ENCODE data around the gene RAD51B. TPM values are rescaled to one million over a fixed set of nuclear protein-coding genes. Genes with fewer than 3 reads are reported as not detected.

Gene RAD51B
- total and polyA plus RNA-seq, 4 donors, result 2.8 to 39.6 (median 13.3) TPM; not detected in 1

DNA sequence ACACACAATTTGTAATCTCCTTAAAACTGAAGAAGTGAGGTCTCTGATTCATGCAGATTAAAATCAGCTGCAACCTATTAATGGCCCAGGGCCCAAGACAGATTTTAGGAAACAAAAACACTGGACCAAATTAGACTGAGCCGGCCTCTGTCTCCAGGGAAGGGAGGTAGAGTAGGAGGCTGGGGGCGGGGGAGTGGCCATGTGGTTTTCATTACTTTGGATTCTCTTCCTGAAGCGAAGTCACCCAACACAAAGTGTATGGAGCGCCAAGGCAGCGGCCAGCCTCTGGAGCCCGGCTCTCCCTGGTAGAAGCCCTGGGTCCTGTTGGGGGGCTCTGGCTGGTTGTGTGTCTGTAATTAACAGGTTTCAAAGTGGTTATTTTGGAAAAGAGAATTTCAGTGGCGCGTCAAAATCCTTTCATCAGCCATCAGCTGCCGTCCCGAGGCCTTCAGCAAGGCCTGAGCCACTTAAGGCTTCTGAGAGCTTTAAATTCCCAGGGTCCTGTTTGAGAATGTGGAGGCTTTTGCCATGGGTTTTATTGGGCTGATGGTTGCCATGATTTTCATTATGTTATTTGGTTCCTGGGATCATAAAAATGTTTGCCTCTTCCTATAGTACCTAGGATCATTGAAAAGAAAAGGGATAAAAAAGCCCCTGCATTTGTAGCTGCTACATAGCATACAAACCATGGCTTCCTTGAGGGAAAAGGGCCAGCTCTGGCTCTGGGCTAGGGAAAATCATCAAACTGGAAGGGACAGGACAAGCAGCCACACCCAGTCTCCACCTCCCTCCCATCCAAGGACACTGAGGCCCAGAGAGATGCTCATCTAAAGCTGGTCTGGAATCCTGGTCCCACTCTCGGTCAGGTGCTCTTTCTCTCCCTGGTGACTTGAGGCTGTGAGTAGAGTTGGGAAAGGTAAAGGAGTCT lies 690.9 kb downstream of the RAD51B start:
- intact Hi-C loops (cut with DNase I), result loop anchor here in 1 of 2 donors (5.0 kb wide), 1 partner anchor 43 kb away; no protein-coding TSS in a partner anchor
- Histone ChIP-seq H3K27me3 (ENCODE audit: control insufficient read depth in 1 of 2, insufficient read depth in 2 of 2, low read length in 1 of 2) (no peaks in the 10 kb centered on the region), H3K36me3 (ENCODE audit: control insufficient read depth in 1 of 2, insufficient read depth in 2 of 2, low read length in 1 of 2) (no peaks in the 10 kb centered on the region), H3K4me3 (ENCODE audit: low read length in 2 of 2) (no peak overlapping the region), H3K4me1 (ENCODE audit: control insufficient read depth in 1 of 2, insufficient read depth in 2 of 2, low read length in 2 of 2) (peaks cover 0 to 4% of the 10 kb centered on the region in 2 donors), H3K27ac (ENCODE audit: low read depth in 1 of 2, low read length in 2 of 2) (peak overlapping the region; percentile 61 to 62), H3K9me3 (ENCODE audit: control insufficient read depth, low read length) (no peaks in the 10 kb centered on the region)
- peak; percentile 75 for ATAC-seq (ENCODE audit: low FRiP score)
- WGBS, 2 donors, result 23 to 26% methylated on average over 11 of the region's 11 CpGs
- peak; percentile 81 to 87 for DNase-seq

- H3K36me3 ChIP-seq (ENCODE audit: control insufficient read depth in 1 of 2, insufficient read depth in 2 of 2, low read length in 1 of 2), result no peaks in the 10 kb centered on the region
- ATAC-seq (ENCODE audit: low FRiP score) (no peak), DNase-seq (no peak)
- H3K9me3 ChIP-seq (ENCODE audit: control insufficient read depth, low read length), result no peaks in the 10 kb centered on the region
- no peaks in the 10 kb centered on the region for H3K27me3 ChIP-seq (ENCODE audit: control insufficient read depth in 1 of 2, insufficient read depth in 2 of 2, low read length in 1 of 2)
- H3K4me1 ChIP-seq (ENCODE audit: control insufficient read depth in 1 of 2, insufficient read depth in 2 of 2, low read length in 2 of 2), result peaks cover 0 to 4% of the 10 kb centered on the region in 2 donors
- intact Hi-C loops (cut with DNase I), result loop anchor here in 1 of 2 donors (5.0 kb wide), 1 partner anchor 44 kb away; no protein-coding TSS in a partner anchor
- peak overlapping the region in 1 of 2 donors; percentile 55 for H3K27ac ChIP-seq (ENCODE audit: low read depth in 1 of 2, low read length in 2 of 2)
- WGBS, 2 donors, result 32 to 43% methylated on average over 4 of the region's 4 CpGs
- H3K4me3 ChIP-seq (ENCODE audit: low read length in 2 of 2), result no peak overlapping the region
Measured at GRCh38 chr14:68511129-68512047, 691.8 kb downstream of the RAD51B start.

DNA sequence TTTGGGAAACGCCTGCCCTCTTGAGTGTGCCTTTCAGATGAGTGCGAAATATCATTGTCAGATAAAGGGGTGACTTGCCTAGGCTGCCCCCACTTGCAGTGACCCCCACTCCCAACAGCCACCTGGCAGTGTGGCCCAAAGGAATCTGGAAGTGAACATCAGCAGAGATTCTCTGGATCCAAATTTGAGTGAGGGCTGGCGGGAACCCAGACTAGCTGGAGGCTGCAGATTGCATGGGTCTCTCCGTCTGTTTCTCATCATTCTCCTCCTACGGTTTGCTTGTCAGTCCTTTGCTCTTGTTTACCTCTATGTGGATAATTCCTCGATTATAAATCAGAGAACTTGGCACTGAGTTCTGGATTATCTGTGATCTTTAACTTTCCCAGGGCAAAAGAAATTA lies 692.5 kb downstream of the RAD51B start:
- Histone ChIP-seq H3K4me3 (ENCODE audit: low read length in 2 of 2) (no peak overlapping the region), H3K36me3 (ENCODE audit: control insufficient read depth in 1 of 2, insufficient read depth in 2 of 2, low read length in 1 of 2) (no peaks in the 10 kb centered on the region), H3K9me3 (ENCODE audit: control insufficient read depth, low read length) (no peaks in the 10 kb centered on the region), H3K27me3 (ENCODE audit: control insufficient read depth in 1 of 2, insufficient read depth in 2 of 2, low read length in 1 of 2) (no peaks in the 10 kb centered on the region), H3K4me1 (ENCODE audit: control insufficient read depth in 1 of 2, insufficient read depth in 2 of 2, low read length in 2 of 2) (peaks cover 0 to 4% of the 10 kb centered on the region in 2 donors), H3K27ac (ENCODE audit: low read depth in 1 of 2, low read length in 2 of 2) (no peak overlapping the region)
- no peak for DNase-seq
- 57 to 62% methylated on average over 6 of the region's 6 CpGs for WGBS, 2 donors
- intact Hi-C loops (cut with DNase I), result loop anchor here in 1 of 2 donors (5.0 kb wide), 1 partner anchor 45 kb away; no protein-coding TSS in a partner anchor
- ATAC-seq (ENCODE audit: low FRiP score), result no peak

GRCh38 chr14:68513137-68513536 lies 693.6 kb downstream of the RAD51B start:
- H3K4me1 ChIP-seq (ENCODE audit: control insufficient read depth in 1 of 2, insufficient read depth in 2 of 2, low read length in 2 of 2), result peaks cover 0 to 4% of the 10 kb centered on the region in 2 donors
- ATAC-seq (ENCODE audit: low FRiP score) (no peak), DNase-seq (no peak)
- H3K27ac ChIP-seq (ENCODE audit: low read depth in 1 of 2, low read length in 2 of 2), result no peak overlapping the region
- no peaks in the 10 kb centered on the region for H3K27me3 ChIP-seq (ENCODE audit: control insufficient read depth in 1 of 2, insufficient read depth in 2 of 2, low read length in 1 of 2)
- no peak overlapping the region for H3K4me3 ChIP-seq (ENCODE audit: low read length in 2 of 2)
- no peaks in the 10 kb centered on the region for H3K36me3 ChIP-seq (ENCODE audit: control insufficient read depth in 1 of 2, insufficient read depth in 2 of 2, low read length in 1 of 2)
- intact Hi-C loops (cut with DNase I), result loop anchor here in 1 of 2 donors (5.0 kb wide), 1 partner anchor 46 kb away; no protein-coding TSS in a partner anchor
- 83% methylated on average over 2 of the region's 2 CpGs for WGBS, 2 donors
- H3K9me3 ChIP-seq (ENCODE audit: control insufficient read depth, low read length), result no peaks in the 10 kb centered on the region

DNA sequence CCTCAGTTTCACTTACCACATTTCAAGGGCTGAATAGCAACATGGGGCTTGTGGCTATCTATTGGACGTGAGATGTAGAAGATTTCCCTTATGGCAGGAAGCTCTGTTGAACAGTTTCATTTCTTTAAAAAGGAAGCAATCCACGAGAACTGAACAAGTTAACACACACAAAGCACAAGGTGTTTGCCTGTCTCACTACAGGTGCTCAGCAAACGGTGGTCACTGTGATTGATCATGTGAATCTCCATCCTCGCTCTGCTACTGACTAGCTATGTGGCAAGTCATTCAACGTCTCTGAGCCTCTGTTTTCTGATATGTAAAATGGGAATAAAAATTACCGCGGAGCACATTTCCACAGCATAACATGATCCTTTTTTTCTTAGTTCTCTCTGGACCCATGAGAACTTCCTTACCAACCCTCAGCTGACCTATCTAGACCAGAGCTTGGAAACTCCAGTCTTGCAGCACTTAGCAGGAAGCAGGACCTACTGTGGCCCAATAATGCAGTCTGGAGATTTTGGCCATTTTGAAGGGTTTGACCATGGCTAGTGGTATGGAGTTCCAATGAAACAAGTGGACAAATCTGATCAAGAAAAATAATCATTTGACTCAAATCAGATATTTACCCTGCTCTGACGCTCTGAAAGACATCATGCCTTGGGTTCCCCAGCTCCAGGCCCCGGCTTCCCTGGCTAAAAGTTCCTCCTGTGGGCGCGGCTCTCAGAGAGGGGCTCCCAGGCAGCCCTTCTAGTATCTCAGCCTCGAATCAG lies 694.4 kb downstream of the RAD51B start:
- H3K27ac ChIP-seq (ENCODE audit: low read depth in 1 of 2, low read length in 2 of 2), result no peak overlapping the region
- H3K9me3 ChIP-seq (ENCODE audit: control insufficient read depth, low read length), result no peaks in the 10 kb centered on the region
- ATAC-seq (ENCODE audit: low FRiP score) (no peak), DNase-seq (peak in 1 of 2 donors; percentile 62)
- H3K27me3 ChIP-seq (ENCODE audit: control insufficient read depth in 1 of 2, insufficient read depth in 2 of 2, low read length in 1 of 2), result no peaks in the 10 kb centered on the region
- H3K4me1 ChIP-seq (ENCODE audit: control insufficient read depth in 1 of 2, insufficient read depth in 2 of 2, low read length in 2 of 2), result peaks cover 0 to 7% of the 10 kb centered on the region in 2 donors
- H3K4me3 ChIP-seq (ENCODE audit: low read length in 2 of 2), result no peak overlapping the region
- intact Hi-C loops (cut with DNase I), result loop anchor here in 1 of 2 donors (5.0 kb wide), 1 partner anchor 47 kb away; no protein-coding TSS in a partner anchor
- WGBS, 2 donors, result 93 to 94% methylated on average over 12 of the region's 12 CpGs
- H3K36me3 ChIP-seq (ENCODE audit: control insufficient read depth in 1 of 2, insufficient read depth in 2 of 2, low read length in 1 of 2), result no peaks in the 10 kb centered on the region

GRCh38 chr14:68514608-68515194 lies 695.1 kb downstream of the RAD51B start:
- Histone ChIP-seq H3K9me3 (ENCODE audit: control insufficient read depth, low read length) (no peaks in the 10 kb centered on the region), H3K27me3 (ENCODE audit: control insufficient read depth in 1 of 2, insufficient read depth in 2 of 2, low read length in 1 of 2) (no peaks in the 10 kb centered on the region), H3K4me3 (ENCODE audit: low read length in 2 of 2) (no peak overlapping the region), H3K36me3 (ENCODE audit: control insufficient read depth in 1 of 2, insufficient read depth in 2 of 2, low read length in 1 of 2) (no peaks in the 10 kb centered on the region), H3K4me1 (ENCODE audit: control insufficient read depth in 1 of 2, insufficient read depth in 2 of 2, low read length in 2 of 2) (peaks cover 0 to 5% of the 10 kb centered on the region in 2 donors), H3K27ac (ENCODE audit: low read depth in 1 of 2, low read length in 2 of 2) (no peak overlapping the region)
- WGBS, 2 donors, result 88 to 93% methylated on average over 4 of the region's 4 CpGs
- no peak for ATAC-seq (ENCODE audit: low FRiP score)
- peak in 1 of 2 donors; percentile 48 for DNase-seq
- intact Hi-C loops (cut with DNase I), result loop anchor here in 1 of 2 donors (5.0 kb wide), 1 partner anchor 47 kb away; no protein-coding TSS in a partner anchor

DNA sequence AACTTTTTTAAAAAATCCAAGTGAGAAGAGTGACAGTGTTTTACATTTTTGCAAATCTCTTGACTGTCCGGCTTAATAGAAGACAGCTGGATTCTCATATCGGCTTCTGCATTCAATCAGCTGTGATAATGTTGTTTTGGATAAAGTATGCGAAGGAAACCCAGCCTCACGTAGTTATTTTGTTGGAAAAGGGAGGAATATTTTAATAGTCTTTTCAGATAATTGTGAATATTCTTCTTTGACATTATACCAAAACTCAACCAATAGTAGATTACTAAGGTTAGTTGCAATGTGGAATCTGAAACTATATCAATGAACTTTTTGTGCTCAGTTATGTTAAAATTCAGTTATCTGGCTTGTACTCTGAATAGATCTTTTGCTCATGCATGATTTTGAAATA lies 696.8 kb downstream of the RAD51B start:
- H3K4me3 ChIP-seq (ENCODE audit: low read length in 2 of 2), result no peak overlapping the region
- peaks cover 0 to 4% of the 10 kb centered on the region in 2 donors for H3K4me1 ChIP-seq (ENCODE audit: control insufficient read depth in 1 of 2, insufficient read depth in 2 of 2, low read length in 2 of 2)
- 67 to 94% methylated on average over 4 of the region's 4 CpGs for WGBS, 2 donors
- no peaks in the 10 kb centered on the region for H3K9me3 ChIP-seq (ENCODE audit: control insufficient read depth, low read length)
- ATAC-seq (ENCODE audit: low FRiP score), result no peak
- no peak for DNase-seq
- no peak overlapping the region for H3K27ac ChIP-seq (ENCODE audit: low read depth in 1 of 2, low read length in 2 of 2)
- no peaks in the 10 kb centered on the region for H3K27me3 ChIP-seq (ENCODE audit: control insufficient read depth in 1 of 2, insufficient read depth in 2 of 2, low read length in 1 of 2)
- H3K36me3 ChIP-seq (ENCODE audit: control insufficient read depth in 1 of 2, insufficient read depth in 2 of 2, low read length in 1 of 2), result no peaks in the 10 kb centered on the region
- intact Hi-C loops (cut with DNase I), result no loop called here

Data from aorta (tissue), 5 donors.